ENCODE measurements around the gene USH1G.

Gene USH1G

GRCh38 chr17:74951680-74952421 is 28.8 kb upstream of the USH1G start:
- no peaks in the 10 kb centered on the region for H3K36me3 ChIP-seq (ENCODE audit: control insufficient read depth in 1 of 2, insufficient read depth in 2 of 2, low read length in 2 of 2)
- H3K4ac ChIP-seq (ENCODE audit: low read depth, low read length), result no peak overlapping the region
- peaks cover 6% of the 10 kb centered on the region for H3K9me3 ChIP-seq (ENCODE audit: insufficient read depth, low read depth, low read length)
- H4K91ac ChIP-seq (ENCODE audit: low read depth, low read length), result no peak overlapping the region
- no peak overlapping the region for H3K14ac ChIP-seq (ENCODE audit: low read length)
- H3K4me1 ChIP-seq (ENCODE audit: control insufficient read depth in 1 of 2, insufficient read depth in 2 of 2, low read length in 2 of 2), result no peaks in the 10 kb centered on the region
- no peak overlapping the region for H3K4me2 ChIP-seq (ENCODE audit: low read length)
- no peaks in the 10 kb centered on the region for H3K79me2 ChIP-seq (ENCODE audit: control insufficient read depth, insufficient read depth, low read length, poor library complexity)
- no peaks in the 10 kb centered on the region for H3K79me1 ChIP-seq (ENCODE audit: low read length)
- H3K23ac ChIP-seq (ENCODE audit: low read length), result no peak overlapping the region
- H2BK12ac ChIP-seq (ENCODE audit: low read length), result no peak overlapping the region
- no peak overlapping the region for H3K4me3 ChIP-seq (ENCODE audit: low read depth, low read length)
- WGBS (ENCODE audit: extremely low coverage, insufficient coverage, insufficient read length), result no CpG with 5 or more reads among the region's 32 CpGs
- no peak overlapping the region for H4K8ac ChIP-seq (ENCODE audit: low read depth, low read length)
- H3K9ac ChIP-seq (ENCODE audit: low read length), result no peak overlapping the region
- no peak overlapping the region for H3K27ac ChIP-seq (ENCODE audit: low read depth, low read length)
- no peak overlapping the region for H2BK5ac ChIP-seq (ENCODE audit: low read depth, low read length, poor library complexity)
- H2BK120ac ChIP-seq (ENCODE audit: insufficient read depth, low read length, poor library complexity), result no peak overlapping the region
- no peak for DNase-seq
- H2AFZ ChIP-seq (ENCODE audit: insufficient read depth, low read length, poor library complexity), result no peak overlapping the region
- H4K12ac ChIP-seq (ENCODE audit: low read depth, low read length), result no peak overlapping the region
- H3K18ac ChIP-seq (ENCODE audit: low read length), result no peak overlapping the region
- H2AK5ac ChIP-seq (ENCODE audit: low read length), result no peak overlapping the region
- no peaks in the 10 kb centered on the region for H3K27me3 ChIP-seq (ENCODE audit: insufficient read depth, low read length)

- no peak overlapping the region for H3K23ac ChIP-seq (ENCODE audit: low read length)
- no peak overlapping the region for H4K91ac ChIP-seq (ENCODE audit: low read depth, low read length)
- H4K12ac ChIP-seq (ENCODE audit: low read depth, low read length), result no peak overlapping the region
- H3K9me3 ChIP-seq (ENCODE audit: insufficient read depth, low read depth, low read length), result peaks cover 3% of the 10 kb centered on the region
- no peak overlapping the region for H2BK120ac ChIP-seq (ENCODE audit: insufficient read depth, low read length, poor library complexity)
- H3K18ac ChIP-seq (ENCODE audit: low read length), result no peak overlapping the region
- H2BK12ac ChIP-seq (ENCODE audit: low read length), result no peak overlapping the region
- H3K4me3 ChIP-seq (ENCODE audit: low read depth, low read length), result no peak overlapping the region
- H2BK5ac ChIP-seq (ENCODE audit: low read depth, low read length, poor library complexity), result no peak overlapping the region
- no peak overlapping the region for H3K4ac ChIP-seq (ENCODE audit: low read depth, low read length)
- no peak for DNase-seq
- no peak overlapping the region for H2AK5ac ChIP-seq (ENCODE audit: low read length)
- no peaks in the 10 kb centered on the region for H3K4me1 ChIP-seq (ENCODE audit: control insufficient read depth in 1 of 2, insufficient read depth in 2 of 2, low read length in 2 of 2)
- H3K79me2 ChIP-seq (ENCODE audit: control insufficient read depth, insufficient read depth, low read length, poor library complexity), result no peaks in the 10 kb centered on the region
- H3K27ac ChIP-seq (ENCODE audit: low read depth, low read length), result no peak overlapping the region
- H3K36me3 ChIP-seq (ENCODE audit: control insufficient read depth in 1 of 2, insufficient read depth in 2 of 2, low read length in 2 of 2), result no peaks in the 10 kb centered on the region
- H3K14ac ChIP-seq (ENCODE audit: low read length), result no peak overlapping the region
- no CpG with 5 or more reads among the region's 3 CpGs for WGBS (ENCODE audit: extremely low coverage, insufficient coverage, insufficient read length)
- H3K9ac ChIP-seq (ENCODE audit: low read length), result no peak overlapping the region
- no peaks in the 10 kb centered on the region for H3K27me3 ChIP-seq (ENCODE audit: insufficient read depth, low read length)
- H4K8ac ChIP-seq (ENCODE audit: low read depth, low read length), result no peak overlapping the region
- H3K79me1 ChIP-seq (ENCODE audit: low read length), result no peaks in the 10 kb centered on the region
- no peak overlapping the region for H3K4me2 ChIP-seq (ENCODE audit: low read length)
- H2AFZ ChIP-seq (ENCODE audit: insufficient read depth, low read length, poor library complexity), result no peak overlapping the region
These were observed 28.0 kb upstream of the USH1G start for GRCh38 chr17:74951065-74951464.

GRCh38 chr17:74950207-74950606 is 27.2 kb upstream of the USH1G start:
- H3K18ac ChIP-seq (ENCODE audit: low read length), result no peak overlapping the region
- no peak overlapping the region for H2AK5ac ChIP-seq (ENCODE audit: low read length)
- H2BK5ac ChIP-seq (ENCODE audit: low read depth, low read length, poor library complexity), result no peak overlapping the region
- no peaks in the 10 kb centered on the region for H3K79me2 ChIP-seq (ENCODE audit: control insufficient read depth, insufficient read depth, low read length, poor library complexity)
- H3K4me3 ChIP-seq (ENCODE audit: low read depth, low read length), result no peak overlapping the region
- no peak overlapping the region for H3K14ac ChIP-seq (ENCODE audit: low read length)
- H3K27me3 ChIP-seq (ENCODE audit: insufficient read depth, low read length), result no peaks in the 10 kb centered on the region
- no peaks in the 10 kb centered on the region for H3K4me1 ChIP-seq (ENCODE audit: control insufficient read depth in 1 of 2, insufficient read depth in 2 of 2, low read length in 2 of 2)
- no peak overlapping the region for H3K9ac ChIP-seq (ENCODE audit: low read length)
- no peak overlapping the region for H2AFZ ChIP-seq (ENCODE audit: insufficient read depth, low read length, poor library complexity)
- H3K36me3 ChIP-seq (ENCODE audit: control insufficient read depth in 1 of 2, insufficient read depth in 2 of 2, low read length in 2 of 2), result no peaks in the 10 kb centered on the region
- H4K91ac ChIP-seq (ENCODE audit: low read depth, low read length), result no peak overlapping the region
- no CpG with 5 or more reads among the region's 8 CpGs for WGBS (ENCODE audit: extremely low coverage, insufficient coverage, insufficient read length)
- no peak overlapping the region for H4K12ac ChIP-seq (ENCODE audit: low read depth, low read length)
- H3K9me3 ChIP-seq (ENCODE audit: insufficient read depth, low read depth, low read length), result peaks cover 3% of the 10 kb centered on the region
- H3K4me2 ChIP-seq (ENCODE audit: low read length), result no peak overlapping the region
- H4K8ac ChIP-seq (ENCODE audit: low read depth, low read length), result no peak overlapping the region
- H2BK12ac ChIP-seq (ENCODE audit: low read length), result no peak overlapping the region
- no peak overlapping the region for H3K4ac ChIP-seq (ENCODE audit: low read depth, low read length)
- H3K23ac ChIP-seq (ENCODE audit: low read length), result no peak overlapping the region
- DNase-seq, result no peak
- H3K27ac ChIP-seq (ENCODE audit: low read depth, low read length), result no peak overlapping the region
- H3K79me1 ChIP-seq (ENCODE audit: low read length), result no peaks in the 10 kb centered on the region
- no peak overlapping the region for H2BK120ac ChIP-seq (ENCODE audit: insufficient read depth, low read length, poor library complexity)

GRCh38 chr17:74949455-74950115 is 26.5 kb upstream of the USH1G start:
- Histone ChIP-seq H4K12ac (ENCODE audit: low read depth, low read length) (no peak overlapping the region), H3K27me3 (ENCODE audit: insufficient read depth, low read length) (no peaks in the 10 kb centered on the region), H4K91ac (ENCODE audit: low read depth, low read length) (no peak overlapping the region), H2BK5ac (ENCODE audit: low read depth, low read length, poor library complexity) (no peak overlapping the region), H3K18ac (ENCODE audit: low read length) (no peak overlapping the region), H2AK5ac (ENCODE audit: low read length) (no peak overlapping the region), H3K27ac (ENCODE audit: low read depth, low read length) (no peak overlapping the region), H2BK120ac (ENCODE audit: insufficient read depth, low read length, poor library complexity) (no peak overlapping the region), H4K8ac (ENCODE audit: low read depth, low read length) (no peak overlapping the region), H3K4ac (ENCODE audit: low read depth, low read length) (no peak overlapping the region), H2BK12ac (ENCODE audit: low read length) (no peak overlapping the region), H3K4me3 (ENCODE audit: low read depth, low read length) (no peak overlapping the region), H3K9ac (ENCODE audit: low read length) (no peak overlapping the region), H3K4me2 (ENCODE audit: low read length) (no peak overlapping the region), H3K79me1 (ENCODE audit: low read length) (no peaks in the 10 kb centered on the region), H3K23ac (ENCODE audit: low read length) (no peak overlapping the region), H3K14ac (ENCODE audit: low read length) (no peak overlapping the region), H3K4me1 (ENCODE audit: control insufficient read depth in 1 of 2, insufficient read depth in 2 of 2, low read length in 2 of 2) (no peaks in the 10 kb centered on the region), H3K36me3 (ENCODE audit: control insufficient read depth in 1 of 2, insufficient read depth in 2 of 2, low read length in 2 of 2) (no peaks in the 10 kb centered on the region), H3K9me3 (ENCODE audit: insufficient read depth, low read depth, low read length) (peaks cover 3% of the 10 kb centered on the region), H3K79me2 (ENCODE audit: control insufficient read depth, insufficient read depth, low read length, poor library complexity) (no peaks in the 10 kb centered on the region), H2AFZ (ENCODE audit: insufficient read depth, low read length, poor library complexity) (no peak overlapping the region)
- no peak for DNase-seq
- WGBS (ENCODE audit: extremely low coverage, insufficient coverage, insufficient read length), result no CpG with 5 or more reads among the region's 12 CpGs

All from trophoblast cell (in vitro differentiated cells and primary cell).